Raji (cell line): ENCODE data around the gene EPN2.

Experiments used
- POLR2A ChIP-seq: IDR thresholded peaks from 2 replicates; pipeline ENCODE4 v1.6.1; 2011; ENCODE audit warnings: low read depth, low read length, control low read depth; ENCODE audit not compliant: insufficient read depth

EPN2 gene

GRCh38 chr17:19308398-19308797 lies 71.2 kb downstream of the EPN2 start:
- no peak for TF ChIP-seq POLR2A

GRCh38 chr17:19309701-19310100 lies 72.5 kb downstream of the EPN2 start:
- no peak for TF ChIP-seq POLR2A

GRCh38 chr17:19310151-19310550 lies 73.0 kb downstream of the EPN2 start:
- no peak for TF ChIP-seq POLR2A

GRCh38 chr17:19311016-19311415 lies 73.8 kb downstream of the EPN2 start:
- TF ChIP-seq POLR2A, result no peak

- no peak for TF ChIP-seq POLR2A
Observed at GRCh38 chr17:19311421-19312215, 74.5 kb downstream of the EPN2 start.

GRCh38 chr17:19312406-19312805 lies 75.2 kb downstream of the EPN2 start:
- TF ChIP-seq POLR2A, result no peak

GRCh38 chr17:19313066-19313745 lies 76.0 kb downstream of the EPN2 start:
- TF ChIP-seq POLR2A, result no peak

GRCh38 chr17:19313746-19314651 lies 76.8 kb downstream of the EPN2 start:
- no peak for TF ChIP-seq POLR2A

- no peak for TF ChIP-seq POLR2A
Observed at GRCh38 chr17:19315104-19315503, 77.9 kb downstream of the EPN2 start.

GRCh38 chr17:19316761-19317358 lies 79.7 kb downstream of the EPN2 start:
- TF ChIP-seq POLR2A, result no peak

- no peak for TF ChIP-seq POLR2A
Observed at GRCh38 chr17:19317359-19318095, 80.4 kb downstream of the EPN2 start.

- TF ChIP-seq POLR2A, result no peak
Observed at GRCh38 chr17:19318611-19319010, 81.4 kb downstream of the EPN2 start.

- TF ChIP-seq POLR2A, result no peak
Observed at GRCh38 chr17:19319771-19320505, 82.8 kb downstream of the EPN2 start.

- TF ChIP-seq POLR2A, result no peak
Observed at GRCh38 chr17:19320876-19321275, 83.7 kb downstream of the EPN2 start.

- no peak for TF ChIP-seq POLR2A
Observed at GRCh38 chr17:19321481-19322128, 84.4 kb downstream of the EPN2 start.
